Activated CD8-positive, alpha-beta T cell treated with anti-CD3 and anti-CD28 coated beads for 36 hours (primary cell): ENCODE measurements around the gene MSS51. TPM values are rescaled to one million over a fixed set of nuclear protein-coding genes. Genes with fewer than 3 reads are reported as not detected.

Experiments
- ATAC-seq: fragments of 200-7000 bp; cut with Tn5 transposase; one replicate; pipeline ENCODE4 v1.10.0; 2021; ENCODE audit warnings: mild to moderate bottlenecking, moderate library complexity
- CTCF ChIA-PET: fragments of 350-600 bp; sonication (Branson Sonifier 250); formaldehyde crosslinking; loops from one replicate; lab custom pipeline; 2021; ENCODE audit warnings: antibody characterized with exemption; lab: Charles Lee
- POLR2A ChIA-PET: fragments of 350-600 bp; sonication (Branson Sonifier 250); formaldehyde crosslinking; loops from one replicate; lab custom pipeline; 2021; ENCODE audit warnings: antibody characterized with exemption; lab: Charles Lee
- DNase-seq: peaks from one replicate; pipeline ENCODE4 v3.0.0-alpha.2; 2020
- H3K27ac Mint-ChIP-seq: one replicate; pipeline ENCODE4 v1.8.0; 2021; ENCODE audit warnings: mild to moderate bottlenecking, mixed read lengths
- H3K27me3 Mint-ChIP-seq: one replicate; pipeline ENCODE4 v1.8.0; 2021; ENCODE audit warnings: mixed read lengths
- H3K36me3 Mint-ChIP-seq: one replicate; pipeline ENCODE4 v1.8.0; 2021; ENCODE audit warnings: low read depth, mixed read lengths
- H3K4me1 Mint-ChIP-seq: one replicate; pipeline ENCODE4 v1.8.0; 2021; ENCODE audit warnings: low read depth, mixed read lengths
- H3K4me3 Mint-ChIP-seq: one replicate; pipeline ENCODE4 v1.8.0; 2021; ENCODE audit warnings: mild to moderate bottlenecking, moderate library complexity, mixed read lengths
- H3K9me3 Mint-ChIP-seq: one replicate; pipeline ENCODE4 v1.8.0; 2021; ENCODE audit warnings: mixed read lengths
- intact Hi-C: fragments of 100-400 bp; cut with micrococcal nuclease; formaldehyde crosslinking; loops from one replicate; pipeline ENCODE4 v1.10.0; 2022
- total RNA-seq, 2 experiments: library from RNA; stranded (reverse); gene quantifications; one replicate each; pipeline ENCODE4 v1.2.3, GENCODE V29; 2021
- TF ChIP-seq, protein P1 (sequence below): fragments of 200-600 bp; IDR thresholded peaks from one replicate; pipeline ENCODE4 v1.8.0; 2022; ENCODE audit warnings: antibody characterized with exemption, mild to moderate bottlenecking

MSS51 gene
- total RNA-seq, 2 experiments from 2014 or later = 2.0 to 2.3 TPM

DNA sequence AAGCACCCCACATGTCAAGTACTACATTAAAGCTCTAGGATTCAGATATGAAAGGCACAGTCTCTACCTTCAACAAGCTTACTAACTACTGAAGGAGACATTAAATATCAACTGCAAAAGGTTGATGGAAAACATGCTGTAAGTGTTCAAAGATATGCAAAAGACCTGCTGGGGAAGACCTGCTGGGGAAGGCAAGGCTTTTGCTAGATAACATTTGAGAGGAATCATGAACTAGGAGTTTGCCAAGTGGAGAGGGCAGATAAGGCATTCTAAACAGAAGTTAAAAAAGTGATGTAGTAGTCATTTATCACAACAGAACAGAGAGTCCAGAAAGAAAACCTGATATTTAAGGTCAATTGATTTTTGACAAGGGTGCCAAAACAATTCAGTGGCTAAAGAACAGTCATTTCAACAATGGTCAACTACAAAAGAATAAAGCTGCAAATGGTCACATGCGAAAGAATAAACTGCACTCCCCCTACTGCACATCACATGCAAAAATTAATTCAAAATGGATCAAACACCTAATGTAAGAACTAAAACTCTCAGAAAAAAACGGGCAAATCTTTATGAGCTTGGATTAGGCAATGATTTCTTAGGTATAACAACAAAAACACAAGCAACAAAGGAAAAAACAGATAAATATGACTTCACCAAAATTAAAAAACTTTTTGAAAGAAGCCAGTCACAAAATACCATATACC, 23.0 kb upstream of the MSS51 start:
- CTCF ChIA-PET = no interaction called here
- H3K36me3 Mint-ChIP-seq = peaks cover 15% of the 10 kb centered on the region
- POLR2A ChIA-PET = interaction anchor here (1.0 kb wide), 1 partner anchor 28 kb away, joined by 3 read pairs; no protein-coding TSS in a partner anchor
- DNase-seq = no peak
- no peak for ATAC-seq
- intact Hi-C loops = no loop called here
- TF ChIP-seq, protein P1, sequence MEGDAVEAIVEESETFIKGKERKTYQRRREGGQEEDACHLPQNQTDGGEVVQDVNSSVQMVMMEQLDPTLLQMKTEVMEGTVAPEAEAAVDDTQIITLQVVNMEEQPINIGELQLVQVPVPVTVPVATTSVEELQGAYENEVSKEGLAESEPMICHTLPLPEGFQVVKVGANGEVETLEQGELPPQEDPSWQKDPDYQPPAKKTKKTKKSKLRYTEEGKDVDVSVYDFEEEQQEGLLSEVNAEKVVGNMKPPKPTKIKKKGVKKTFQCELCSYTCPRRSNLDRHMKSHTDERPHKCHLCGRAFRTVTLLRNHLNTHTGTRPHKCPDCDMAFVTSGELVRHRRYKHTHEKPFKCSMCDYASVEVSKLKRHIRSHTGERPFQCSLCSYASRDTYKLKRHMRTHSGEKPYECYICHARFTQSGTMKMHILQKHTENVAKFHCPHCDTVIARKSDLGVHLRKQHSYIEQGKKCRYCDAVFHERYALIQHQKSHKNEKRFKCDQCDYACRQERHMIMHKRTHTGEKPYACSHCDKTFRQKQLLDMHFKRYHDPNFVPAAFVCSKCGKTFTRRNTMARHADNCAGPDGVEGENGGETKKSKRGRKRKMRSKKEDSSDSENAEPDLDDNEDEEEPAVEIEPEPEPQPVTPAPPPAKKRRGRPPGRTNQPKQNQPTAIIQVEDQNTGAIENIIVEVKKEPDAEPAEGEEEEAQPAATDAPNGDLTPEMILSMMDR = no peak
- no peak overlapping the region for H3K4me3 Mint-ChIP-seq
- H3K4me1 Mint-ChIP-seq = no peaks in the 10 kb centered on the region
- H3K27ac Mint-ChIP-seq = no peak overlapping the region
- no peaks in the 10 kb centered on the region for H3K9me3 Mint-ChIP-seq
- H3K27me3 Mint-ChIP-seq = no peaks in the 10 kb centered on the region

GRCh38 chr10:73449113-73449512, 15.8 kb upstream of the MSS51 start:
- H3K4me3 Mint-ChIP-seq = no peak overlapping the region
- peaks cover 2% of the 10 kb centered on the region for H3K4me1 Mint-ChIP-seq
- TF ChIP-seq, protein P1 = no peak
- H3K36me3 Mint-ChIP-seq = peaks cover 8% of the 10 kb centered on the region
- intact Hi-C loops = no loop called here
- ChIA-PET CTCF (interaction anchor here (1.8 kb wide), 1 partner anchor 43 kb away, joined by 3 read pairs; no protein-coding TSS in a partner anchor), POLR2A (no interaction called here)
- no peaks in the 10 kb centered on the region for H3K27me3 Mint-ChIP-seq
- H3K27ac Mint-ChIP-seq = no peak overlapping the region
- DNase-seq (no peak), ATAC-seq (no peak)
- no peaks in the 10 kb centered on the region for H3K9me3 Mint-ChIP-seq

DNA sequence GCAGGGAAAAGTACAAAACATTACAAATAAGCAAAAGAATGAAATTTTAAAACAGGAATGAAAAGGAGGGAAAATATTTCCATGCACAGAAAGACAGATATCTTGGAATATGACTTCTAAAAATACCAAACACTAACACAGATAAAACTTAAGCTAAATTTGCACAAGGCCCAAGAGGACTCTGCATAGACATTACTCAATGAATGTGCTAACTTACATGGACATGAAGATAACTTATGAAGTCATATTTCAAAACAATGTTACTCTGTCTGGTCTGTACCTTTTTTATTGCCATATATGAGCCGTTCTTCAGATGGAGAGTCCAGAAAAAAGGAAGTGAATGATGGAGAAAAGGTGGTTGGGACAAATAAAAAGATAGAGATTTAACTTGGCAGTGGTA, 15.0 kb upstream of the MSS51 start:
- H3K4me3 Mint-ChIP-seq = no peak overlapping the region
- TF ChIP-seq, protein P1 = no peak
- H3K27ac Mint-ChIP-seq = peak overlapping the region; percentile 29
- DNase-seq (no peak), ATAC-seq (no peak)
- CTCF ChIA-PET = no interaction called here
- H3K27me3 Mint-ChIP-seq = no peaks in the 10 kb centered on the region
- POLR2A ChIA-PET = no interaction called here
- peaks cover 6% of the 10 kb centered on the region for H3K36me3 Mint-ChIP-seq
- no peaks in the 10 kb centered on the region for H3K9me3 Mint-ChIP-seq
- peaks cover 2% of the 10 kb centered on the region for H3K4me1 Mint-ChIP-seq
- intact Hi-C loops = no loop called here

GRCh38 chr10:73446926-73447325, 13.6 kb upstream of the MSS51 start:
- DNase-seq (no peak), ATAC-seq (no peak)
- peaks cover 2% of the 10 kb centered on the region for H3K4me1 Mint-ChIP-seq
- H3K27me3 Mint-ChIP-seq = no peaks in the 10 kb centered on the region
- ChIA-PET POLR2A (no interaction called here), CTCF (no interaction called here)
- H3K4me3 Mint-ChIP-seq = no peak overlapping the region
- peaks cover 6% of the 10 kb centered on the region for H3K36me3 Mint-ChIP-seq
- intact Hi-C loops = no loop called here
- TF ChIP-seq, protein P1 = no peak
- no peak overlapping the region for H3K27ac Mint-ChIP-seq
- no peaks in the 10 kb centered on the region for H3K9me3 Mint-ChIP-seq

GRCh38 chr10:73444457-73444856, 11.1 kb upstream of the MSS51 start:
- ChIA-PET CTCF (no interaction called here), POLR2A (no interaction called here)
- H3K9me3 Mint-ChIP-seq = no peaks in the 10 kb centered on the region
- H3K4me3 Mint-ChIP-seq = no peak overlapping the region
- DNase-seq (no peak), ATAC-seq (no peak)
- no peak overlapping the region for H3K27ac Mint-ChIP-seq
- H3K27me3 Mint-ChIP-seq = no peaks in the 10 kb centered on the region
- H3K36me3 Mint-ChIP-seq = peaks cover 6% of the 10 kb centered on the region
- peaks cover 8% of the 10 kb centered on the region for H3K4me1 Mint-ChIP-seq
- TF ChIP-seq, protein P1 = no peak
- intact Hi-C loops = no loop called here
